Thoracic aorta (tissue), 2 donors: Measurements from ENCODE around the gene TMEM233. TPM values are rescaled to one million over a fixed set of nuclear protein-coding genes. Genes with fewer than 3 reads are reported as not detected.

Source experiments
- ATAC-seq: fragments of 150-250 bp; one replicate; pipeline ENCODE4 v1.8.0; 2017; ENCODE audit warnings: low read depth; ENCODE audit not compliant: insufficient number of reproducible peaks, low FRiP score
- DNase-seq: peaks from one replicate; pipeline ENCODE4 v3.0.0-alpha.2; 2020; ENCODE audit warnings: low spot score
- H3K27ac ChIP-seq, 2 donors: fragments of 200-600 bp; sonication (generic); 1 replicate in 1 of 2; 2 replicates in 1 of 2; pipeline ENCODE4 v1.5.1; 2016; ENCODE audit warnings: mild to moderate bottlenecking in 2 of 2, moderate library complexity in 2 of 2
- H3K27me3 ChIP-seq: fragments of 200-600 bp; sonication (generic); replicated peaks from 2 replicates; pipeline ENCODE4 v1.6.0; 2016; ENCODE audit warnings: mild to moderate bottlenecking; ENCODE audit not compliant: insufficient read depth
- H3K36me3 ChIP-seq: fragments of 200-600 bp; sonication (generic); one replicate; pipeline ENCODE4 v1.5.1; 2016
- H3K4me1 ChIP-seq, 2 donors: fragments of 200-600 bp; sonication (generic); 1 replicate in 1 of 2; 2 replicates in 1 of 2; pipeline versions ENCODE4 v1.5.1 to v1.6.0; 2016; ENCODE audit warnings: low read depth in 2 of 2, mild to moderate bottlenecking in 1 of 2; ENCODE audit not compliant: control insufficient read depth in 1 of 2
- H3K4me3 ChIP-seq: fragments of 200-600 bp; sonication (generic); 2 replicates; pipeline ENCODE4 v1.5.1; 2016; ENCODE audit warnings: mild to moderate bottlenecking
- H3K9me3 ChIP-seq: fragments of 200-600 bp; sonication (generic); 2 replicates; pipeline ENCODE4 v1.5.1; 2016
- CTCF ChIP-seq: fragments of 200-600 bp; sonication (generic); IDR thresholded peaks from one replicate; pipeline ENCODE4 v1.5.1; 2019; ENCODE audit warnings: antibody characterized with exemption
- total RNA-seq, 2 donors: library from RNA; depleted of rRNA; stranded (reverse); fragments of >200 nt; gene quantifications; one replicate each; pipeline versions ENCODE4 v1.1.0 to v1.2.3, GENCODE V29; 2016

Gene TMEM233
- total RNA-seq, 2 donors from 2014 or later, result 2.7 TPM; not detected in 1

- TF ChIP-seq CTCF, result peak; percentile 74
- Histone ChIP-seq H3K27me3 (no peaks in the 10 kb centered on the region), H3K36me3 (no peaks in the 10 kb centered on the region), H3K4me1 (no peaks in the 10 kb centered on the region), H3K9me3 (no peaks in the 10 kb centered on the region), H3K4me3 (no peak overlapping the region), H3K27ac (no peak overlapping the region)
- ATAC-seq, result no peak
- DNase-seq, result no peak
These were observed 65.8 kb downstream of the TMEM233 start for GRCh38 chr12:119659289-119659897.

- Histone ChIP-seq H3K9me3 (no peaks in the 10 kb centered on the region), H3K4me3 (no peak overlapping the region), H3K27ac (no peak overlapping the region), H3K27me3 (no peaks in the 10 kb centered on the region), H3K36me3 (no peaks in the 10 kb centered on the region), H3K4me1 (no peaks in the 10 kb centered on the region)
- ATAC-seq (no peak), DNase-seq (no peak)
- no peak for TF ChIP-seq CTCF
These were observed 66.5 kb downstream of the TMEM233 start for GRCh38 chr12:119660076-119660475.

GRCh38 chr12:119661882-119662281 is 68.3 kb downstream of the TMEM233 start:
- peaks cover 3 to 5% of the 10 kb centered on the region in 2 donors for H3K4me1 ChIP-seq

GRCh38 chr12:119664642-119665041 is 71.1 kb downstream of the TMEM233 start:
- TF ChIP-seq CTCF, result no peak
- H3K4me1 ChIP-seq, result peaks cover 10 to 12% of the 10 kb centered on the region in 2 donors
- no peak for DNase-seq
- H3K4me3 ChIP-seq, result no peak overlapping the region
- no peak for ATAC-seq
- no peaks in the 10 kb centered on the region for H3K9me3 ChIP-seq
- H3K27ac ChIP-seq, result no peak overlapping the region
- H3K36me3 ChIP-seq, result no peaks in the 10 kb centered on the region
- no peaks in the 10 kb centered on the region for H3K27me3 ChIP-seq

More at GRCh38 chr12:119661882-119662281, 68.3 kb downstream of the TMEM233 start:
- H3K27ac ChIP-seq, result no peak overlapping the region
- no peak overlapping the region for H3K4me3 ChIP-seq
- ATAC-seq (no peak), DNase-seq (no peak)
- no peak for TF ChIP-seq CTCF
- no peaks in the 10 kb centered on the region for H3K36me3 ChIP-seq
- no peaks in the 10 kb centered on the region for H3K27me3 ChIP-seq
- H3K9me3 ChIP-seq, result no peaks in the 10 kb centered on the region

- no peak for TF ChIP-seq CTCF
These were observed 71.8 kb downstream of the TMEM233 start for GRCh38 chr12:119665164-119665929.

More at GRCh38 chr12:119665164-119665929, 71.8 kb downstream of the TMEM233 start:
- H3K4me3 ChIP-seq, result no peak overlapping the region
- peaks cover 10 to 19% of the 10 kb centered on the region in 2 donors for H3K4me1 ChIP-seq
- H3K36me3 ChIP-seq, result no peaks in the 10 kb centered on the region
- H3K27me3 ChIP-seq, result no peaks in the 10 kb centered on the region
- no peak overlapping the region for H3K27ac ChIP-seq
- H3K9me3 ChIP-seq, result no peaks in the 10 kb centered on the region
- DNase-seq, result no peak
- ATAC-seq, result no peak
